HepG2 (cell line): ENCODE measurements around the gene ADARB2. TPM values are rescaled to one million over a fixed set of nuclear protein-coding genes. Genes with fewer than 3 reads are reported as not detected.

ENCODE experiments used
- ATAC-seq: fragments of 200-7000 bp; cut with Tn5 transposase; 3 replicates; pipeline ENCODE4 v1.9.1; 2020; ENCODE audit warnings: mild to moderate bottlenecking, moderate library complexity
- BruUV-seq: library from RNA; stranded (reverse); fragments of 400-500 nt; replicated peaks from 2 replicates; lab custom pipeline; 2021; lab: Mats Ljungman, UMichigan
- CTCF ChIA-PET: fragments of 300-600 bp; formaldehyde crosslinking; extraction: SDS; loops from one replicate; lab custom pipeline; 2021; ENCODE audit warnings: low total read pairs, inconsistent platforms, low intra/inter-chr PET ratio; lab: Yijun Ruan, JAX
- POLR2A ChIA-PET: fragments of 350-600 bp; sonication (Branson Sonifier 250); formaldehyde crosslinking; loops from one replicate; lab custom pipeline; 2020; ENCODE audit warnings: antibody characterized with exemption, inconsistent platforms; lab: Yijun Ruan, JAX
- DNase-seq: peaks from one replicate; pipeline ENCODE4 v3.0.0-alpha.2; 2015; ENCODE audit warnings: low spot score
- FAIRE-seq: peaks from 3 replicates; lab custom pipeline; 2011; peaks lifted over from hg19 to GRCh38; lab: Jason Lieb, UNC
- H2AFZ ChIP-seq: one replicate; pipeline ENCODE4 v1.6.1; 2011; ENCODE audit warnings: low read length, inconsistent platforms
- H3K27ac ChIP-seq: fragments of 300-600 bp; 3 replicates; pipeline ENCODE4 v1.8.0; 2011; ENCODE audit warnings: mixed run types, mild to moderate bottlenecking, mixed read lengths, low read length, inconsistent platforms; ENCODE audit not compliant: insufficient read depth; ENCODE audit errors: extremely low read length
- H3K27me3 ChIP-seq, 2 experiments: fragments of 200-600 bp in 1 of 2; 2 replicates in 1 of 2; 3 replicates in 1 of 2; pipeline versions ENCODE4 v1.6.0 to v1.8.0; 2011; ENCODE audit warnings: low read length in 2 of 2, mild to moderate bottlenecking in 2 of 2, moderate library complexity in 2 of 2, inconsistent platforms in 1 of 2; ENCODE audit not compliant: insufficient read depth in 2 of 2, control insufficient read depth in 1 of 2
- H3K36me3 ChIP-seq, 2 experiments: fragments of 200-600 bp in 1 of 2; replicated peaks in 1 of 2; 2 replicates in 1 of 2; 3 replicates in 1 of 2; pipeline versions ENCODE4 v1.5.1 to v1.8.0; 2011; ENCODE audit warnings: low read length in 2 of 2, inconsistent platforms in 1 of 2; ENCODE audit not compliant: insufficient read depth in 2 of 2, control insufficient read depth in 1 of 2
- H3K4me1 ChIP-seq: 2 replicates; pipeline ENCODE4 v1.5.1; 2012; ENCODE audit warnings: low read length, inconsistent platforms; ENCODE audit not compliant: insufficient read depth
- H3K4me2 ChIP-seq: 2 replicates; pipeline ENCODE4 v1.6.0; 2011; ENCODE audit warnings: low read depth, low read length, inconsistent platforms
- H3K4me3 ChIP-seq, 3 experiments: fragments of 200-600 bp in 1 of 3; sonication (generic), shearing (Covaris generic) in 1 of 3; replicated peaks in 1 of 3; 2 replicates each; pipeline ENCODE4 v1.5.1; 2011 to 2016; ENCODE audit warnings: low read length in 3 of 3, inconsistent platforms in 2 of 3, low read depth in 2 of 3, mild to moderate bottlenecking in 2 of 3, control low read depth in 1 of 3, mixed read lengths in 1 of 3; ENCODE audit not compliant: insufficient read depth in 1 of 3
- H3K79me2 ChIP-seq: one replicate; pipeline ENCODE4 v1.6.1; 2011; ENCODE audit warnings: low read length, inconsistent platforms; ENCODE audit not compliant: insufficient read depth
- H3K9ac ChIP-seq: 2 replicates; pipeline ENCODE4 v1.6.0; 2011; ENCODE audit warnings: mild to moderate bottlenecking, low read depth, low read length, inconsistent platforms; ENCODE audit not compliant: insufficient read depth
- H3K9me3 ChIP-seq: 2 replicates; pipeline ENCODE4 v1.5.1; 2012; ENCODE audit warnings: mild to moderate bottlenecking, low read length
- H4K20me1 ChIP-seq: 2 replicates; pipeline ENCODE4 v1.6.0; 2011; ENCODE audit warnings: inconsistent platforms, mild to moderate bottlenecking, low read length, moderate library complexity; ENCODE audit not compliant: insufficient read depth
- CAMTA2 ChIP-seq: sonication (generic); formaldehyde crosslinking; IDR thresholded peaks from 2 replicates; pipeline ENCODE4 v1.4.0; 2020; ENCODE audit warnings: mild to moderate bottlenecking, missing genetic modification reagents, borderline replicate concordance
- FOXK1 ChIP-seq: sonication (generic); formaldehyde crosslinking; IDR thresholded peaks from 2 replicates; pipeline ENCODE4 v1.4.0; 2020; ENCODE audit warnings: low read depth, missing genetic modification reagents, borderline replicate concordance
- HDAC1 ChIP-seq: sonication (generic); formaldehyde crosslinking; IDR thresholded peaks from 2 replicates; pipeline ENCODE4 v1.5.1; 2020; ENCODE audit warnings: mild to moderate bottlenecking, missing genetic modification reagents
- KLF11 ChIP-seq: IDR thresholded peaks from 2 replicates; pipeline ENCODE4 v1.6.1; 2016; ENCODE audit warnings: missing compliant biosample characterization
- MXD3 ChIP-seq: IDR thresholded peaks from 2 replicates; pipeline ENCODE4 v1.6.1; 2016; ENCODE audit warnings: mild to moderate bottlenecking, missing biosample characterization, missing genetic modification reagents
- PHF20 ChIP-seq: sonication (generic); formaldehyde crosslinking; IDR thresholded peaks from 2 replicates; pipeline ENCODE4 v1.5.0; 2020; ENCODE audit warnings: mild to moderate bottlenecking, missing genetic modification reagents
- RBM39 ChIP-seq: fragments of 200-400 bp; formaldehyde crosslinking; IDR thresholded peaks from one replicate; pipeline ENCODE4 v1.6.1; 2018; ENCODE audit warnings: antibody characterized with exemption, mild to moderate bottlenecking, low read depth, low read length; ENCODE audit not compliant: poor library complexity, severe bottlenecking
- SOX6 ChIP-seq, 2 experiments: fragments of 450-650 bp in 1 of 2; sonication (generic) in 1 of 2; formaldehyde crosslinking in 1 of 2; IDR thresholded peaks; 2 replicates each; pipeline versions ENCODE4 v1.4.0 to v1.6.1; 2017 to 2020; ENCODE audit warnings: antibody characterized with exemption in 1 of 2, mild to moderate bottlenecking in 1 of 2, missing genetic modification reagents in 1 of 2
- SRSF4 ChIP-seq: fragments of 200-400 bp; formaldehyde crosslinking; IDR thresholded peaks from one replicate; pipeline ENCODE4 v1.6.1; 2018; ENCODE audit warnings: mild to moderate bottlenecking, low read depth, low read length, moderate library complexity; ENCODE audit not compliant: poor library complexity, severe bottlenecking
- STAT5B ChIP-seq: sonication (generic); formaldehyde crosslinking; IDR thresholded peaks from 2 replicates; pipeline ENCODE4 v1.4.0; 2020; ENCODE audit warnings: missing genetic modification reagents
- ZBTB7A ChIP-seq: sonication (generic); formaldehyde crosslinking; IDR thresholded peaks from 2 replicates; pipeline ENCODE4 v1.8.0; 2022; ENCODE audit warnings: mild to moderate bottlenecking, missing genetic modification reagents
- ZNF282 ChIP-seq: fragments of 450-650 bp; IDR thresholded peaks from 2 replicates; pipeline ENCODE4 v1.6.1; 2018; ENCODE audit not compliant: partially characterized antibody
- ZNF326 ChIP-seq: sonication (generic); formaldehyde crosslinking; IDR thresholded peaks from 2 replicates; pipeline ENCODE4 v1.4.0; 2020; ENCODE audit warnings: missing genetic modification reagents, borderline replicate concordance
- ZNF616 ChIP-seq: sonication (generic); formaldehyde crosslinking; IDR thresholded peaks from 2 replicates; pipeline ENCODE4 v1.5.0; 2020; ENCODE audit warnings: low read depth, mild to moderate bottlenecking, missing genetic modification reagents
- ZNF7 ChIP-seq: IDR thresholded peaks from 2 replicates; pipeline ENCODE4 v1.6.1; 2016; ENCODE audit warnings: missing biosample characterization, missing genetic modification reagents
- WGBS: methylation state at CpG from one replicate; pipeline ENCODE4 v1.1.6; 2017; ENCODE audit warnings: low lambda C conversion rate; 5-methylcytosine and 5-hydroxymethylcytosine counted together
- in situ Hi-C: cut with HindIII; loops from 2 replicates; pipeline ENCODE4 v1.10.0; 2017; ENCODE audit warnings: low pct_unique_long_range_greater_than_20kb; ENCODE audit not compliant: extremely low pct_ligation_motif_present
- intact Hi-C: fragments of 100-400 bp; cut with micrococcal nuclease; formaldehyde crosslinking; loops from one replicate; pipeline ENCODE4 v1.10.0; 2022; ENCODE audit not compliant: unreplicated experiment
- polyA plus RNA-seq, 8 experiments: library from polyadenylated mRNA; depleted of rRNA in 3 of 8; stranded (reverse) in 7 of 8; unstranded in 1 of 8; fragments of >200 nt; fragmentation: Illumina TruSeq in 4 of 8; extraction: Trizol in 4 of 8; gene quantifications; 2 replicates each; pipeline versions ENCODE4 v1.2.1 to v1.2.3, GENCODE V29; 2011 to 2016; ENCODE audit warnings: low read depth in 4 of 8, missing spikeins in 1 of 8, mixed read lengths in 1 of 8; ENCODE audit not compliant: insufficient read depth in 1 of 8
- total RNA-seq, 5 experiments: library from RNA; depleted of rRNA; stranded (reverse); fragments of >200 nt; fragmentation: Illumina TruSeq; extraction: Trizol; gene quantifications; 2 replicates each; pipeline ENCODE4 v1.2.3, GENCODE V29; 2016; ENCODE audit warnings: low read depth in 1 of 5
- TF ChIP-seq, protein P1 (sequence below): sonication (generic); formaldehyde crosslinking; IDR thresholded peaks from 2 replicates; pipeline ENCODE4 v1.5.0; 2020; ENCODE audit warnings: missing genetic modification reagents

ADARB2 gene
- total and polyA plus RNA-seq, 2 of the 13 experiments (the other 11 are each of a cell fraction or from before 2014, with no cell fraction given) = not detected

- in situ Hi-C loops = no loop called here
- H3K9ac ChIP-seq = no peak overlapping the region
- H3K36me3 ChIP-seq = no peaks in the 10 kb centered on the region
- no peaks in the 10 kb centered on the region for H3K79me2 ChIP-seq
- CTCF ChIA-PET = no interaction called here
- H4K20me1 ChIP-seq = no peaks in the 10 kb centered on the region
- no peak overlapping the region for H2AFZ ChIP-seq
- TF ChIP-seq STAT5B (CRISPR knock-in tag) (no peak), RBM39 (no peak), MXD3 (CRISPR knock-in tag) (no peak), ZNF326 (CRISPR knock-in tag) (no peak), HDAC1 (CRISPR knock-in tag) (no peak), PHF20 (CRISPR knock-in tag) (no peak), ZNF616 (CRISPR knock-in tag) (no peak), KLF11 (CRISPR knock-in tag) (no peak), ZNF282 (no peak), FOXK1 (CRISPR knock-in tag) (no peak), SOX6 (IDR thresholded peaks at IDR 0.05) (no peak), SOX6 (CRISPR knock-in tag; IDR thresholded peaks at IDR 0.05) (no peak), SRSF4 (no peak), ZNF7 (no peak), ZBTB7A (CRISPR knock-in tag) (no peak), CAMTA2 (CRISPR knock-in tag) (no peak)
- TF ChIP-seq, protein P1, sequence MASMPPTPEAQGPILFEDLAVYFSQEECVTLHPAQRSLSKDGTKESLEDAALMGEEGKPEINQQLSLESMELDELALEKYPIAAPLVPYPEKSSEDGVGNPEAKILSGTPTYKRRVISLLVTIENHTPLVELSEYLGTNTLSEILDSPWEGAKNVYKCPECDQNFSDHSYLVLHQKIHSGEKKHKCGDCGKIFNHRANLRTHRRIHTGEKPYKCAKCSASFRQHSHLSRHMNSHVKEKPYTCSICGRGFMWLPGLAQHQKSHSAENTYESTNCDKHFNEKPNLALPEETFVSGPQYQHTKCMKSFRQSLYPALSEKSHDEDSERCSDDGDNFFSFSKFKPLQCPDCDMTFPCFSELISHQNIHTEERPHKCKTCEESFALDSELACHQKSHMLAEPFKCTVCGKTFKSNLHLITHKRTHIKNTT = no peak
- TF ChIP-seq, all 625 proteins: peak for 0
- peaks cover 7% of the 10 kb centered on the region for H3K4me1 ChIP-seq
- no TSS peak for BruUV-seq
- POLR2A ChIA-PET = no interaction called here
- no peak overlapping the region for H3K27ac ChIP-seq
- H3K4me2 ChIP-seq = no peak overlapping the region
- intact Hi-C loops = no loop called here
- ATAC-seq (no peak), FAIRE-seq (no peak), DNase-seq (no peak)
- peaks cover 2 to 62% of the 10 kb centered on the region in 2 experiments; a peak in 4 of 5 replicates for H3K27me3 ChIP-seq
- 34% methylated on average over 12 of the region's 12 CpGs for WGBS
- no peaks in the 10 kb centered on the region for H3K9me3 ChIP-seq
- no peak overlapping the region for H3K4me3 ChIP-seq
These were observed 53.7 kb downstream of the ADARB2 start for GRCh38 chr10:1683649-1684048.
